ENCODE data around the gene TMEM108.

Gene TMEM108

GRCh38 chr3:133383175-133383574, 345.0 kb downstream of the TMEM108 start:
- DNase-seq (ENCODE audit: low read depth in 1 of 2, low spot score in 1 of 2) = no peak

GRCh38 chr3:133383741-133384140, 345.6 kb downstream of the TMEM108 start:
- no peak for DNase-seq (ENCODE audit: low read depth in 1 of 2, low spot score in 1 of 2)

GRCh38 chr3:133384331-133385027, 346.3 kb downstream of the TMEM108 start:
- DNase-seq (ENCODE audit: low read depth in 1 of 2, low spot score in 1 of 2) = no peak

- DNase-seq (ENCODE audit: low read depth in 1 of 2, low spot score in 1 of 2) = no peak
Observed at GRCh38 chr3:133386876-133387275, 348.7 kb downstream of the TMEM108 start.

- DNase-seq (ENCODE audit: low read depth in 1 of 2, low spot score in 1 of 2) = no peak
Observed at GRCh38 chr3:133387341-133387740, 349.1 kb downstream of the TMEM108 start.

- DNase-seq (ENCODE audit: low read depth in 1 of 2, low spot score in 1 of 2) = no peak
Observed at GRCh38 chr3:133388696-133389395, 350.7 kb downstream of the TMEM108 start.

GRCh38 chr3:133390715-133391114, 352.5 kb downstream of the TMEM108 start:
- DNase-seq (ENCODE audit: low read depth in 1 of 2, low spot score in 1 of 2) = no peak

GRCh38 chr3:133393204-133393603, 355.0 kb downstream of the TMEM108 start:
- no peak for DNase-seq (ENCODE audit: low read depth in 1 of 2, low spot score in 1 of 2)

- no peak for DNase-seq (ENCODE audit: low read depth in 1 of 2, low spot score in 1 of 2)
Observed at GRCh38 chr3:133393691-133394474, 355.7 kb downstream of the TMEM108 start.

- no peak for DNase-seq (ENCODE audit: low read depth in 1 of 2, low spot score in 1 of 2)
Observed at GRCh38 chr3:133394561-133395311, 356.5 kb downstream of the TMEM108 start.

GRCh38 chr3:133396906-133397305, 358.7 kb downstream of the TMEM108 start:
- DNase-seq (ENCODE audit: low read depth in 1 of 2, low spot score in 1 of 2) = no peak

GRCh38 chr3:133400006-133400515, 361.9 kb downstream of the TMEM108 start, which contains the start of gene BFSP2:
TSS of gene BFSP2 (plus strand) at chr3:133400056. CDS start at chr3:133400084, 28 bp downstream.
- DNase-seq (ENCODE audit: low read depth in 1 of 2, low spot score in 1 of 2) = no peak

- no peak for DNase-seq (ENCODE audit: low read depth in 1 of 2, low spot score in 1 of 2)
Observed at GRCh38 chr3:133401374-133402135, 363.4 kb downstream of the TMEM108 start.

- no peak for DNase-seq (ENCODE audit: low read depth in 1 of 2, low spot score in 1 of 2)
Observed at GRCh38 chr3:133404920-133405319, 366.7 kb downstream of the TMEM108 start.

- no peak for DNase-seq (ENCODE audit: low read depth in 1 of 2, low spot score in 1 of 2)
Observed at GRCh38 chr3:133408366-133408765, 370.2 kb downstream of the TMEM108 start.

GRCh38 chr3:133408961-133409360, 370.8 kb downstream of the TMEM108 start:
- no peak for DNase-seq (ENCODE audit: low read depth in 1 of 2, low spot score in 1 of 2)

- DNase-seq (ENCODE audit: low read depth in 1 of 2, low spot score in 1 of 2) = no peak
Observed at GRCh38 chr3:133410191-133410892, 372.2 kb downstream of the TMEM108 start.

GRCh38 chr3:133412183-133413132, 374.3 kb downstream of the TMEM108 start:
- no peak for DNase-seq (ENCODE audit: low read depth in 1 of 2, low spot score in 1 of 2)
